ENCODE data around the gene CDCA5. TPM values are rescaled to one million over a fixed set of nuclear protein-coding genes. Genes with fewer than 3 reads are reported as not detected.

Gene CDCA5
- total RNA-seq, 1 donor from 2014 or later = 6.9 TPM

- no peak for DNase-seq (ENCODE audit: low read depth)
- no peak overlapping the region for H3K4me3 ChIP-seq (ENCODE audit: low read depth, low read length)
- no peak for TF ChIP-seq CTCF (IDR thresholded peaks at IDR 0.05; ENCODE audit: insufficient read depth, low read length, poor library complexity, severe bottlenecking)
- peaks cover 1% of the 10 kb centered on the region for H3K36me3 ChIP-seq (ENCODE audit: control insufficient read depth, insufficient read depth, low read length)
- no peaks in the 10 kb centered on the region for H3K27me3 ChIP-seq (ENCODE audit: control insufficient read depth, insufficient read depth, low read length)
These were observed 6.4 kb downstream of the CDCA5 start for GRCh38 chr11:65077451-65077850.

- no peak for DNase-seq (ENCODE audit: low read depth)
- Histone ChIP-seq H3K4me3 (ENCODE audit: low read depth, low read length) (no peak overlapping the region), H3K36me3 (ENCODE audit: control insufficient read depth, insufficient read depth, low read length) (no peaks in the 10 kb centered on the region), H3K27me3 (ENCODE audit: control insufficient read depth, insufficient read depth, low read length) (no peaks in the 10 kb centered on the region)
- no peak for TF ChIP-seq CTCF (IDR thresholded peaks at IDR 0.05; ENCODE audit: insufficient read depth, low read length, poor library complexity, severe bottlenecking)
These were observed 11.2 kb downstream of the CDCA5 start for GRCh38 chr11:65072631-65072966.

GRCh38 chr11:65071907-65072630, 11.8 kb downstream of the CDCA5 start:
- DNase-seq (ENCODE audit: low read depth) = no peak
- Histone ChIP-seq H3K27me3 (ENCODE audit: control insufficient read depth, insufficient read depth, low read length) (no peaks in the 10 kb centered on the region), H3K4me3 (ENCODE audit: low read depth, low read length) (no peak overlapping the region), H3K36me3 (ENCODE audit: control insufficient read depth, insufficient read depth, low read length) (no peaks in the 10 kb centered on the region)
- no peak for TF ChIP-seq CTCF (IDR thresholded peaks at IDR 0.05; ENCODE audit: insufficient read depth, low read length, poor library complexity, severe bottlenecking)

GRCh38 chr11:65069217-65069616, 14.6 kb downstream of the CDCA5 start:
- H3K4me3 ChIP-seq (ENCODE audit: low read depth, low read length) = no peak overlapping the region
- no peaks in the 10 kb centered on the region for H3K36me3 ChIP-seq (ENCODE audit: control insufficient read depth, insufficient read depth, low read length)
- no peak for TF ChIP-seq CTCF (IDR thresholded peaks at IDR 0.05; ENCODE audit: insufficient read depth, low read length, poor library complexity, severe bottlenecking)
- DNase-seq (ENCODE audit: low read depth) = no peak
- no peaks in the 10 kb centered on the region for H3K27me3 ChIP-seq (ENCODE audit: control insufficient read depth, insufficient read depth, low read length)

- no peaks in the 10 kb centered on the region for H3K27me3 ChIP-seq (ENCODE audit: control insufficient read depth, insufficient read depth, low read length)
- no peak for TF ChIP-seq CTCF (IDR thresholded peaks at IDR 0.05; ENCODE audit: insufficient read depth, low read length, poor library complexity, severe bottlenecking)
- no peak for DNase-seq (ENCODE audit: low read depth)
- H3K36me3 ChIP-seq (ENCODE audit: control insufficient read depth, insufficient read depth, low read length) = no peaks in the 10 kb centered on the region
- H3K4me3 ChIP-seq (ENCODE audit: low read depth, low read length) = no peak overlapping the region
These were observed 16.4 kb downstream of the CDCA5 start for GRCh38 chr11:65067446-65067845.

- H3K27me3 ChIP-seq (ENCODE audit: control insufficient read depth, insufficient read depth, low read length) = no peaks in the 10 kb centered on the region
- no peak overlapping the region for H3K4me3 ChIP-seq (ENCODE audit: low read depth, low read length)
- DNase-seq (ENCODE audit: low read depth) = no peak
- H3K36me3 ChIP-seq (ENCODE audit: control insufficient read depth, insufficient read depth, low read length) = no peaks in the 10 kb centered on the region
- no peak for TF ChIP-seq CTCF (IDR thresholded peaks at IDR 0.05; ENCODE audit: insufficient read depth, low read length, poor library complexity, severe bottlenecking)
These were observed 17.0 kb downstream of the CDCA5 start for GRCh38 chr11:65066805-65067291.
